OCI-LY7 (cell line): ENCODE data around the gene RICTOR.

Source experiments
- CTCF ChIP-seq: fragments of 200-600 bp; sonication (generic); conservative IDR thresholded peaks from 2 replicates; pipeline ENCODE4 v1.5.1; 2014; ENCODE audit warnings: mild to moderate bottlenecking, antibody characterized with exemption, low read length, moderate library complexity, mixed read lengths
- EZH2phosphoT487 ChIP-seq: fragments of 200-600 bp; sonication (generic); IDR thresholded peaks from 2 replicates; pipeline ENCODE4 v1.6.1; 2018; ENCODE audit warnings: low read depth, borderline replicate concordance, mild to moderate bottlenecking, mixed run types, antibody characterized with exemption, low read length, moderate library complexity, mixed read lengths

DNA sequence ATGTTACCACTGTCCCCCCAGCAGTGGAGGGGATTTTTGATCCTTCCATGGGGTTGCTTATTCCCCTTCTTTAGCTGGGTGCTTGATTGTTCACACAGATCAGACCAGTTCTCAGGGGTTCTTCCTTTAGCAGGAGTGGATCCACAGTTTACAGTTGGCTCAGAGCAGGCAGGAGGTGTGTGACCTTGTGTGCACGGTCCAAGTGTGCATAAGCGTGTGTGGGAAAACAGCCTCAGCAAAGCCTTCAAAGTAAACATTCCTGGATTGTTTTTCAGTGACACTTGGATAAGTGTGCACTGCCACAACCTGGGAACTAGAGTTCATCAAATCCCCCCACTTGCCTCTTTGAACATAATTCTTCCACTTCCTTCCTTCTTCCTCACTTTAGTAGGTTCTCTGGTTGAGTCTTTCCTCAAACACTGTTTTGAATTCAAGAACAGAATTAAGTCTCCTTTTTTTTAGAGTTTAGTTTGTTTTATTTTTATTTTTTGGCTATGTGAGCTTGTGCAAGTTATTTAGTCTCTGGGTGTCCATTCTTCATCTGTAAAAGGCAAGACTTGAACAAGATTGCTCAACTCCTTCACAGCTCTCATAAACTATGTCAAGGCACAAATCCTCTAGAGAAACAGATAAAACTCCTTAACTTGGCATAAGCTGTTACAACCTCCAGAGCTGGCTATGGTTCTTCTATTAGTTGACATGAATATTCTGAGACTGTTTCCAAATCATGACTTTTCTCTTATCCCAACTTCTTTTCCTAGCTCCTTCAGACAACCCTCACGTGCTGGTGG lies 150.3 kb downstream of the RICTOR start:
- TF ChIP-seq CTCF (no peak), EZH2phosphoT487 (no peak)
